WTC11 (cell line): ENCODE data around the gene CTDNEP1. TPM values are rescaled to one million over a fixed set of nuclear protein-coding genes. Genes with fewer than 3 reads are reported as not detected.
A peak's percentile ranks its signal among the peaks of the same experiment; 100 is the strongest.

Source experiments
- ATAC-seq: fragments of 200-7000 bp; cut with Tn5 transposase; 2 replicates; pipeline ENCODE4 v1.10.0; 2021; ENCODE audit warnings: mild to moderate bottlenecking, moderate library complexity
- CTCF ChIA-PET: fragments of 300-600 bp; sonication (Branson Sonifier 250); formaldehyde crosslinking; loops from one replicate; lab custom pipeline; 2021; ENCODE audit warnings: antibody characterized with exemption; lab: Charles Lee
- POLR2A ChIA-PET: fragments of 350-600 bp; sonication (Branson Sonifier 250); formaldehyde crosslinking; loops from one replicate; lab custom pipeline; 2021; ENCODE audit warnings: antibody characterized with exemption; lab: Charles Lee
- DNase-seq: peaks from one replicate; pipeline ENCODE4 v3.0.0; 2021; ENCODE audit warnings: low spot score
- H3K27ac Mint-ChIP-seq: 2 replicates; pipeline ENCODE4 v1.8.0; 2021; ENCODE audit warnings: mixed read lengths
- H3K27me3 Mint-ChIP-seq: 2 replicates; pipeline ENCODE4 v1.8.0; 2021; ENCODE audit warnings: low read depth, mild to moderate bottlenecking, moderate library complexity, mixed read lengths
- H3K36me3 Mint-ChIP-seq: 2 replicates; pipeline ENCODE4 v1.8.0; 2021; ENCODE audit warnings: mixed read lengths
- H3K4me1 Mint-ChIP-seq: 2 replicates; pipeline ENCODE4 v1.8.0; 2022; ENCODE audit warnings: mixed read lengths
- H3K4me3 Mint-ChIP-seq: 2 replicates; pipeline ENCODE4 v1.8.0; 2021; ENCODE audit warnings: mild to moderate bottlenecking, moderate library complexity, mixed read lengths
- H3K9me3 Mint-ChIP-seq: 2 replicates; pipeline ENCODE4 v1.8.0; 2021; ENCODE audit warnings: mixed read lengths
- ATF1 ChIP-seq: sonication (generic); formaldehyde crosslinking; IDR thresholded peaks from 2 replicates; pipeline ENCODE4 v1.8.1; 2023; ENCODE audit warnings: mild to moderate bottlenecking, moderate library complexity, missing genetic modification reagents
- ATF6 ChIP-seq: sonication (generic); formaldehyde crosslinking; IDR thresholded peaks from 2 replicates; pipeline ENCODE4 v1.8.1; 2023; ENCODE audit warnings: mild to moderate bottlenecking, missing genetic modification reagents
- CREB1 ChIP-seq: sonication (generic); formaldehyde crosslinking; IDR thresholded peaks from 2 replicates; pipeline ENCODE4 v1.8.0; 2023; ENCODE audit warnings: mild to moderate bottlenecking, missing genetic modification reagents
- CTCF ChIP-seq: fragments of 200-600 bp; IDR thresholded peaks from 2 replicates; pipeline ENCODE4 v1.8.0; 2022; ENCODE audit warnings: antibody characterized with exemption
- E2F4 ChIP-seq: sonication (generic); formaldehyde crosslinking; IDR thresholded peaks from 2 replicates; pipeline ENCODE4 v1.8.1; 2022; ENCODE audit warnings: low read depth, mild to moderate bottlenecking, moderate library complexity, missing genetic modification reagents, borderline replicate concordance
- ELF4 ChIP-seq: sonication (generic); formaldehyde crosslinking; IDR thresholded peaks from 2 replicates; pipeline ENCODE4 v1.8.1; 2022; ENCODE audit warnings: low read depth, mild to moderate bottlenecking, moderate library complexity, missing genetic modification reagents
- FOXP1 ChIP-seq: sonication (generic); formaldehyde crosslinking; IDR thresholded peaks from 2 replicates; pipeline ENCODE4 v1.8.0; 2022; ENCODE audit warnings: missing genetic modification reagents, mild to moderate bottlenecking, moderate library complexity, borderline replicate concordance
- GABPB1 ChIP-seq: sonication (generic); formaldehyde crosslinking; IDR thresholded peaks from 2 replicates; pipeline ENCODE4 v1.8.1; 2023; ENCODE audit warnings: mild to moderate bottlenecking, missing genetic modification reagents
- GRHL2 ChIP-seq: fragments of 250-450 bp; sonication (Bioruptor Pico); IDR thresholded peaks from 2 replicates; pipeline ENCODE4 v1.8.0; 2022; ENCODE audit warnings: mild to moderate bottlenecking, moderate library complexity; ENCODE audit not compliant: insufficient replicate concordance, severe bottlenecking
- GTF2I ChIP-seq: fragments of 250-450 bp; sonication (Bioruptor Pico); conservative IDR thresholded peaks from 2 replicates; pipeline ENCODE4 v1.4.0; 2021; ENCODE audit warnings: mild to moderate bottlenecking
- IRF1 ChIP-seq: sonication (generic); formaldehyde crosslinking; IDR thresholded peaks from 2 replicates; pipeline ENCODE4 v1.8.0; 2023; ENCODE audit warnings: missing genetic modification reagents
- NFE2L1 ChIP-seq: sonication (generic); formaldehyde crosslinking; IDR thresholded peaks from 2 replicates; pipeline ENCODE4 v1.8.1; 2023; ENCODE audit warnings: missing genetic modification reagents
- NR2C2 ChIP-seq: sonication (generic); formaldehyde crosslinking; IDR thresholded peaks from 2 replicates; pipeline ENCODE4 v1.8.0; 2022; ENCODE audit warnings: mild to moderate bottlenecking, missing genetic modification reagents
- PRRX2 ChIP-seq: fragments of 250-450 bp; sonication (Bioruptor Pico); IDR thresholded peaks from 2 replicates; pipeline ENCODE4 v1.8.0; 2021; ENCODE audit warnings: mild to moderate bottlenecking
- RORB ChIP-seq: fragments of 250-450 bp; sonication (Bioruptor Pico); IDR thresholded peaks from 2 replicates; pipeline ENCODE4 v1.9.0; 2021; ENCODE audit warnings: mild to moderate bottlenecking
- USF2 ChIP-seq: sonication (generic); formaldehyde crosslinking; IDR thresholded peaks from 2 replicates; pipeline ENCODE4 v1.8.1; 2023; ENCODE audit warnings: mild to moderate bottlenecking, missing genetic modification reagents, moderate library complexity
- ZBTB43 ChIP-seq: sonication (generic); formaldehyde crosslinking; IDR thresholded peaks from 2 replicates; pipeline ENCODE4 v1.8.1; 2023; ENCODE audit warnings: mild to moderate bottlenecking, missing genetic modification reagents
- ZNF317 ChIP-seq: sonication (generic); formaldehyde crosslinking; IDR thresholded peaks from 2 replicates; pipeline ENCODE4 v1.8.1; 2023; ENCODE audit warnings: low read depth, mild to moderate bottlenecking, moderate library complexity, missing genetic modification reagents, borderline replicate concordance
- ZNF423 ChIP-seq: fragments of 250-450 bp; sonication (Bioruptor Pico); IDR thresholded peaks from 2 replicates; pipeline ENCODE4 v2.1.2; 2022; ENCODE audit warnings: mild to moderate bottlenecking, moderate library complexity
- total RNA-seq: library from RNA; stranded (reverse); gene quantifications from 3 replicates; pipeline ENCODE4 v1.2.3, GENCODE V29; 2021

CTDNEP1 gene
- total RNA-seq, 1 experiment from 2014 or later: 127 TPM

- TF ChIP-seq GABPB1 (CRISPR knock-in tag): no peak
Observed at GRCh38 chr17:7249214-7249613, 2.3 kb downstream of the CTDNEP1 start (continued).

- TF ChIP-seq ATF6 (no peak), ELF4 (CRISPR knock-in tag) (no peak), RORB (no peak), NR2C2 (CRISPR knock-in tag) (no peak), E2F4 (CRISPR knock-in tag) (no peak), ATF1 (CRISPR knock-in tag) (no peak), FOXP1 (CRISPR knock-in tag) (no peak), ZNF423 (CRISPR knock-in tag) (no peak), CTCF (no peak), NFE2L1 (CRISPR knock-in tag) (no peak), PRRX2 (CRISPR knock-in tag) (no peak), ZNF317 (no peak), GRHL2 (no peak), ZBTB43 (no peak), IRF1 (CRISPR knock-in tag) (no peak), USF2 (CRISPR knock-in tag) (no peak), GTF2I (CRISPR knock-in tag) (no peak), CREB1 (no peak)
- H3K27ac Mint-ChIP-seq: peak overlapping the region; percentile 37
- POLR2A ChIA-PET: no interaction called here
- no peaks in the 10 kb centered on the region for H3K9me3 Mint-ChIP-seq
- DNase-seq (no peak), ATAC-seq (no peak)
- H3K36me3 Mint-ChIP-seq: peaks cover 32% of the 10 kb centered on the region
- no peaks in the 10 kb centered on the region for H3K27me3 Mint-ChIP-seq
- CTCF ChIA-PET: interaction anchor here (0.8 to 1.6 kb wide), 2 partner anchors 13 to 47 kb away, joined by 3 to 4 read pairs; no protein-coding TSS in a partner anchor
- no peak overlapping the region for H3K4me3 Mint-ChIP-seq
- peaks cover 34% of the 10 kb centered on the region for H3K4me1 Mint-ChIP-seq
Observed at GRCh38 chr17:7248796-7249195, 2.7 kb downstream of the CTDNEP1 start.
